HepG2 (cell line): ENCODE results near the gene FRS2. TPM values are rescaled to one million over a fixed set of nuclear protein-coding genes. Genes with fewer than 3 reads are reported as not detected.

Experiments used
- FOXJ3 ChIP-seq: sonication (generic); formaldehyde crosslinking; IDR thresholded peaks from 2 replicates; pipeline ENCODE4 v1.4.0; 2020; ENCODE audit warnings: missing genetic modification reagents, mild to moderate bottlenecking, borderline replicate concordance
- KIAA2018 ChIP-seq: sonication (generic); formaldehyde crosslinking; IDR thresholded peaks from 2 replicates; pipeline ENCODE4 v1.5.0; 2020; ENCODE audit warnings: mild to moderate bottlenecking, missing genetic modification reagents, borderline replicate concordance
- SNAPC4 ChIP-seq: sonication (generic); formaldehyde crosslinking; IDR thresholded peaks from 2 replicates; pipeline ENCODE4 v1.4.0; 2020; ENCODE audit warnings: mild to moderate bottlenecking, missing genetic modification reagents
- TRIM24 ChIP-seq: sonication (generic); formaldehyde crosslinking; IDR thresholded peaks from 2 replicates; pipeline ENCODE4 v1.8.0; 2022; ENCODE audit warnings: mild to moderate bottlenecking, missing genetic modification reagents
- ZFYVE20 ChIP-seq: sonication (generic); formaldehyde crosslinking; IDR thresholded peaks from 2 replicates; pipeline ENCODE4 v1.8.0; 2023; ENCODE audit warnings: low read depth, mild to moderate bottlenecking, moderate library complexity, missing genetic modification reagents, borderline replicate concordance
- ZNF143 ChIP-seq: sonication (generic); formaldehyde crosslinking; IDR thresholded peaks from 2 replicates; pipeline ENCODE4 v1.4.0; 2020; ENCODE audit warnings: missing genetic modification reagents
- ZNF30 ChIP-seq: sonication (generic); formaldehyde crosslinking; IDR thresholded peaks from 2 replicates; pipeline ENCODE4 v1.5.0; 2020; ENCODE audit warnings: mild to moderate bottlenecking, missing genetic modification reagents
- ZNF501 ChIP-seq: sonication (generic); formaldehyde crosslinking; IDR thresholded peaks from 2 replicates; pipeline ENCODE4 v1.5.1; 2020; ENCODE audit warnings: mild to moderate bottlenecking, moderate library complexity, missing genetic modification reagents
- ZNF768 ChIP-seq: sonication (generic); formaldehyde crosslinking; IDR thresholded peaks from 2 replicates; pipeline ENCODE4 v1.4.0; 2020; ENCODE audit warnings: missing genetic modification reagents
- polyA plus RNA-seq, 8 experiments: library from polyadenylated mRNA; depleted of rRNA in 3 of 8; stranded (reverse) in 7 of 8; unstranded in 1 of 8; fragments of >200 nt; fragmentation: Illumina TruSeq in 4 of 8; extraction: Trizol in 4 of 8; gene quantifications; 2 replicates each; pipeline versions ENCODE4 v1.2.1 to v1.2.3, GENCODE V29; 2011 to 2016; ENCODE audit warnings: low read depth in 4 of 8, missing spikeins in 1 of 8, mixed read lengths in 1 of 8; ENCODE audit not compliant: insufficient read depth in 1 of 8
- total RNA-seq, 5 experiments: library from RNA; depleted of rRNA; stranded (reverse); fragments of >200 nt; fragmentation: Illumina TruSeq; extraction: Trizol; gene quantifications; 2 replicates each; pipeline ENCODE4 v1.2.3, GENCODE V29; 2016; ENCODE audit warnings: low read depth in 1 of 5

Gene FRS2
- total and polyA plus RNA-seq, 2 of the 13 experiments (the other 11 are each of a cell fraction or from before 2014, with no cell fraction given) = 8.3 to 16.8 TPM

GRCh38 chr12:69585189-69586062 is 115.2 kb downstream of the FRS2 start, which contains the start of gene CCT2 (continued):
- TF ChIP-seq SNAPC4 (peak; percentile 75; the same call in 1 of the 2 replicates), ZFYVE20 (CRISPR knock-in tag) (no peak), ZNF30 (CRISPR knock-in tag) (no peak), ZNF143 (peak; percentile 59), TRIM24 (CRISPR knock-in tag) (no peak), ZNF768 (peak; percentile 81; the same call in 1 of the 2 replicates), ZNF501 (peak; percentile 97), KIAA2018 (CRISPR knock-in tag) (no peak), FOXJ3 (CRISPR knock-in tag) (0 out of 2 replicates have a peak, but pooled peaks have one; percentile 69)
